PC-3 (cell line): ENCODE data around the gene MPL. TPM values are rescaled to one million over a fixed set of nuclear protein-coding genes. Genes with fewer than 3 reads are reported as not detected.

Source experiments
- ATAC-seq: fragments of 200-7000 bp; cut with Tn5 transposase; 2 replicates; pipeline ENCODE4 v1.9.1; 2020; ENCODE audit warnings: mild to moderate bottlenecking, moderate library complexity
- BruUV-seq: library from RNA; stranded (reverse); fragments of 400-500 nt; replicated peaks from 2 replicates; lab custom pipeline; 2021; lab: Mats Ljungman, UMichigan
- CTCF ChIA-PET: fragments of 300-600 bp; sonication (Branson Sonifier 250); formaldehyde crosslinking; loops from one replicate; lab custom pipeline; 2022; ENCODE audit warnings: antibody characterized with exemption; lab: Charles Lee
- POLR2A ChIA-PET: fragments of 300-600 bp; sonication (Branson Sonifier 250); formaldehyde crosslinking; loops from one replicate; lab custom pipeline; 2022; ENCODE audit warnings: antibody characterized with exemption; ENCODE audit not compliant: unreplicated experiment; lab: Charles Lee
- DNase-seq: peaks from one replicate; pipeline ENCODE4 v3.0.0-alpha.2; 2015
- H2AFZ ChIP-seq: fragments of 300-600 bp; sonication (generic); 2 replicates; pipeline ENCODE4 v1.6.0; 2016; ENCODE audit warnings: antibody characterized with exemption, low read length
- H3F3A ChIP-seq: fragments of 300-600 bp; sonication (generic); one replicate; pipeline ENCODE4 v1.6.0; 2017; ENCODE audit warnings: antibody characterized with exemption, low read length, control low read depth, mild to moderate bottlenecking; ENCODE audit not compliant: unreplicated experiment
- H3K27ac ChIP-seq: fragments of 300-600 bp; sonication (generic); 2 replicates; pipeline ENCODE4 v1.5.1; 2016; ENCODE audit warnings: mild to moderate bottlenecking, low read length
- H3K27me3 ChIP-seq: fragments of 300-600 bp; sonication (generic); 2 replicates; pipeline ENCODE4 v1.6.1; 2016; ENCODE audit warnings: low read length, mixed read lengths
- H3K36me3 ChIP-seq: fragments of 300-600 bp; sonication (generic); 2 replicates; pipeline ENCODE4 v1.6.1; 2016; ENCODE audit warnings: low read depth, mixed run types, low read length, mixed read lengths
- H3K4me1 ChIP-seq: fragments of 300-600 bp; sonication (generic); 2 replicates; pipeline ENCODE4 v1.5.1; 2016; ENCODE audit warnings: low read length; ENCODE audit not compliant: insufficient read depth
- H3K4me2 ChIP-seq: fragments of 300-600 bp; sonication (generic); 2 replicates; pipeline ENCODE4 v1.6.0; 2016; ENCODE audit warnings: low read length
- H3K4me3 ChIP-seq: fragments of 300-600 bp; sonication (generic); 2 replicates; pipeline ENCODE4 v1.5.1; 2016; ENCODE audit warnings: mild to moderate bottlenecking, low read length, mixed read lengths
- H3K79me2 ChIP-seq: fragments of 300-600 bp; sonication (generic); 2 replicates; pipeline ENCODE4 v1.6.1; 2017; ENCODE audit warnings: low read length, mixed read lengths
- H3K9ac ChIP-seq: fragments of 300-600 bp; sonication (generic); 2 replicates; pipeline ENCODE4 v1.6.0; 2016; ENCODE audit warnings: mild to moderate bottlenecking, low read length
- H3K9me2 ChIP-seq: fragments of 300-600 bp; sonication (generic); replicated peaks from 2 replicates; pipeline ENCODE4 v1.6.1; 2016; ENCODE audit warnings: mixed run types, low read length, mixed read lengths
- H3K9me3 ChIP-seq: fragments of 300-600 bp; sonication (generic); 2 replicates; pipeline ENCODE4 v1.6.1; 2016; ENCODE audit warnings: low read length, mixed read lengths
- H4K20me1 ChIP-seq: fragments of 300-600 bp; sonication (generic); 2 replicates; pipeline ENCODE4 v1.6.1; 2016; ENCODE audit warnings: low read length, mixed read lengths
- EZH2 ChIP-seq: fragments of 300-600 bp; sonication (generic); IDR thresholded peaks from one replicate; pipeline ENCODE4 v1.6.1; 2017; ENCODE audit warnings: antibody characterized with exemption, mild to moderate bottlenecking, low read length; ENCODE audit not compliant: unreplicated experiment
- EZH2phosphoT487 ChIP-seq: fragments of 300-600 bp; sonication (generic); IDR thresholded peaks from 2 replicates; pipeline ENCODE4 v1.6.1; 2018; ENCODE audit warnings: mild to moderate bottlenecking, antibody characterized with exemption, low read length, borderline replicate concordance
- intact Hi-C: fragments of 100-400 bp; cut with micrococcal nuclease; formaldehyde crosslinking; loops from 2 replicates; pipeline ENCODE4 v1.9.0; 2023
- total RNA-seq: library from RNA; depleted of rRNA; stranded (reverse); fragments of >200 nt; gene quantifications from 2 replicates; pipeline ENCODE4 v1.2.3, GENCODE V29; 2014
- TF ChIP-seq, protein P1 (sequence below): fragments of 300-600 bp; sonication (generic); conservative IDR thresholded peaks from 2 replicates; pipeline ENCODE4 v1.5.1; 2017; ENCODE audit warnings: antibody characterized with exemption, low read depth, mild to moderate bottlenecking, low read length

MPL gene
- total RNA-seq, 1 experiment from 2014 or later: not detected

DNA sequence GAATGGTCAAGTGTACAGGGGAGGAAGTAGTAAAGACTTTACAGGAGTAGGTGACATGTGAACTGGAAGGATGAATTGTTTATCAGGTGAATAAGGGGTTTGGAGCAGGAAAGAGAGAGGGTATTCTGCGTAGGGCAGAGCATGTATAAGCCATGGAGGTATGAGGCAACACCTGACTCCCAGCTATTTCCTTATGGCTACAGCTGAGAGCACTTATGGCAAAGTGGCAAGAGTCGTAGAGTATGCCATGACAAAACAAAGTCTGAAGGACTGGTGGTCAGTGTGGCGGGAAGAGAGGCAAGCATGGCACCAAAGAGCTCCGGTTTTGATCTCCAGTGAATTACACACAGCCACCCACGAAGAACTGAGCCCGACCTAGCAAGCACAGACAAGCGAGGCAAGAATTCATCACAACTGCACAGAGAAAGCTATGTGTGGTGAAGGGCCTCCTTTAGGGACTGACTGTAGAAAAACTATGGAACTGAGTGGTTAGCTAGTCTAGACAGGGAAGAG is 39.2 kb downstream of the MPL start:
- no peaks in the 10 kb centered on the region for H3K79me2 ChIP-seq
- ChIA-PET POLR2A (no interaction called here), CTCF (interaction anchor here (0.6 kb wide), 1 partner anchor 303 kb away, joined by 4 read pairs; no protein-coding TSS in a partner anchor)
- H3K9me2 ChIP-seq: no peaks in the 10 kb centered on the region
- DNase-seq: no peak
- no peak overlapping the region for H3K9ac ChIP-seq
- H4K20me1 ChIP-seq: no peaks in the 10 kb centered on the region
- TF ChIP-seq EZH2 (no peak), EZH2phosphoT487 (no peak)
- TF ChIP-seq, protein P1, sequence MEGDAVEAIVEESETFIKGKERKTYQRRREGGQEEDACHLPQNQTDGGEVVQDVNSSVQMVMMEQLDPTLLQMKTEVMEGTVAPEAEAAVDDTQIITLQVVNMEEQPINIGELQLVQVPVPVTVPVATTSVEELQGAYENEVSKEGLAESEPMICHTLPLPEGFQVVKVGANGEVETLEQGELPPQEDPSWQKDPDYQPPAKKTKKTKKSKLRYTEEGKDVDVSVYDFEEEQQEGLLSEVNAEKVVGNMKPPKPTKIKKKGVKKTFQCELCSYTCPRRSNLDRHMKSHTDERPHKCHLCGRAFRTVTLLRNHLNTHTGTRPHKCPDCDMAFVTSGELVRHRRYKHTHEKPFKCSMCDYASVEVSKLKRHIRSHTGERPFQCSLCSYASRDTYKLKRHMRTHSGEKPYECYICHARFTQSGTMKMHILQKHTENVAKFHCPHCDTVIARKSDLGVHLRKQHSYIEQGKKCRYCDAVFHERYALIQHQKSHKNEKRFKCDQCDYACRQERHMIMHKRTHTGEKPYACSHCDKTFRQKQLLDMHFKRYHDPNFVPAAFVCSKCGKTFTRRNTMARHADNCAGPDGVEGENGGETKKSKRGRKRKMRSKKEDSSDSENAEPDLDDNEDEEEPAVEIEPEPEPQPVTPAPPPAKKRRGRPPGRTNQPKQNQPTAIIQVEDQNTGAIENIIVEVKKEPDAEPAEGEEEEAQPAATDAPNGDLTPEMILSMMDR: no peak
- H3K9me3 ChIP-seq: no peaks in the 10 kb centered on the region
- ATAC-seq: no peak
- no peak overlapping the region for H3K27ac ChIP-seq
- no peak overlapping the region for H3K4me2 ChIP-seq
- H3K36me3 ChIP-seq: no peaks in the 10 kb centered on the region
- H3K4me1 ChIP-seq: peaks cover 28% of the 10 kb centered on the region
- H3F3A ChIP-seq: peaks cover 15% of the 10 kb centered on the region
- intact Hi-C loops: no loop called here
- BruUV-seq: no TSS peak
- no peak overlapping the region for H2AFZ ChIP-seq
- H3K4me3 ChIP-seq: no peak overlapping the region
- no peaks in the 10 kb centered on the region for H3K27me3 ChIP-seq

DNA sequence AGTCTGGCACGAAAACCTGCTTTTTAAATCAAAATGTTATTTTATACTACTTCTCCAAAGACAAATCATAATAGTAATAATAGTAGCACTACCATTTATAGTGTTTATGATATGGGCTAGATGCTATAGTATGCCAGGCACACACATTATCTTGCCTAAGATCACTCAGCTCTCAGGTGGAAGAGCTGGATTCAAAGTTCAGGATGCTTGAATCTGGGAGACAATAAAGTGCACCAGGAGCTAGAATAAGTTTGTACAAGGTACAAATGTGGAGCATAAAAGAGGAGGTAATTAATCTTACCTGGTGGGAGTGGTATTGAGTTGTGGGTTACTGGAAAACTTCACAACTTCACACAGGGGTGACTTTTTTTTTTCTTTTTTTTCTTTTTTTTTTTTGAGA is 40.2 kb downstream of the MPL start:
- H3K9me2 ChIP-seq: no peaks in the 10 kb centered on the region
- no peak overlapping the region for H3K9ac ChIP-seq
- DNase-seq (no peak), ATAC-seq (no peak)
- no peak overlapping the region for H3K4me2 ChIP-seq
- H3K4me1 ChIP-seq: peaks cover 18% of the 10 kb centered on the region
- intact Hi-C loops: no loop called here
- ChIA-PET POLR2A (no interaction called here), CTCF (no interaction called here)
- H3K27ac ChIP-seq: no peak overlapping the region
- H4K20me1 ChIP-seq: no peaks in the 10 kb centered on the region
- H3K4me3 ChIP-seq: no peak overlapping the region
- BruUV-seq: no TSS peak
- peaks cover 5% of the 10 kb centered on the region for H3F3A ChIP-seq
- H2AFZ ChIP-seq: no peak overlapping the region
- H3K36me3 ChIP-seq: no peaks in the 10 kb centered on the region
- TF ChIP-seq, protein P1: no peak
- TF ChIP-seq EZH2 (no peak), EZH2phosphoT487 (no peak)
- no peaks in the 10 kb centered on the region for H3K27me3 ChIP-seq
- no peaks in the 10 kb centered on the region for H3K79me2 ChIP-seq
- H3K9me3 ChIP-seq: no peaks in the 10 kb centered on the region

DNA sequence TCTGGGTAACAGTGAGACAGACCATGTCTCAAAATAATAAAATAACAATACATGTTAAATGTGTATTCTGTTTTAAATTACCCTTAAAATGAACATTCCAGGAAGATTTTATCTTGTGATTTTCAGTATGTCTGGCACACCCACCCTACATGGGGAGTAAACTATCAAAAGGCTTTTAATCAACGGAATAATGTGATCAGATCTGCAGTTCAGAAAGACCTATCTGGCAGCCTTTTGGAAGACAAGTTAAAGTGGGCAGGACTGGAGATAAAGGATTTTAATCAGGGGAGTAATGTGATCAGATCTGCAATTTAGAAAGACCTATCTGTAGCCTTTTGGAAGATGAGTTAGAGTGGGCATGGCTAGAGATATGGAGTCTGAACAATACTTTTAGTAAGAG is 41.9 kb downstream of the MPL start:
- ChIA-PET POLR2A (no interaction called here), CTCF (no interaction called here)
- BruUV-seq: no TSS peak

More for the DNA sequence above, 41.9 kb downstream of the MPL start:
- no peak for DNase-seq
- Histone ChIP-seq H3K27ac (no peak overlapping the region), H3F3A (no peaks in the 10 kb centered on the region), H3K4me1 (peaks cover 2% of the 10 kb centered on the region), H3K9me2 (no peaks in the 10 kb centered on the region), H3K79me2 (no peaks in the 10 kb centered on the region), H3K9ac (no peak overlapping the region), H3K4me3 (no peak overlapping the region), H3K36me3 (peaks cover 8% of the 10 kb centered on the region), H4K20me1 (no peaks in the 10 kb centered on the region), H2AFZ (no peak overlapping the region), H3K9me3 (no peaks in the 10 kb centered on the region), H3K27me3 (no peaks in the 10 kb centered on the region), H3K4me2 (no peak overlapping the region)
- intact Hi-C loops: no loop called here
- no peak for ATAC-seq
- TF ChIP-seq EZH2phosphoT487 (no peak), EZH2 (no peak)
- TF ChIP-seq, protein P1: no peak
